Tibial nerve (tissue), 4 donors: ENCODE results near the gene COMMD2.

Source experiments
- CTCF ChIP-seq, 5 experiments: fragments of 200-600 bp in 3 of 5; fragments of 450-650 bp in 2 of 5; sonication (generic) in 3 of 5; IDR thresholded peaks; one replicate each; pipeline ENCODE4 v1.5.1; 2016 to 2019; ENCODE audit warnings: antibody characterized with exemption in 5 of 5, mild to moderate bottlenecking in 3 of 5, moderate library complexity in 2 of 5
- EP300 ChIP-seq, 2 donors: sonication (generic); formaldehyde crosslinking; IDR thresholded peaks; one replicate each; pipeline ENCODE4 v1.6.1; 2017; ENCODE audit warnings: antibody characterized with exemption in 2 of 2, mild to moderate bottlenecking in 1 of 2

- no peak for TF ChIP-seq CTCF (IDR thresholded peaks at IDR 0.05)
- TF ChIP-seq EP300 (IDR thresholded peaks at IDR 0.05), result no peak
Observed at GRCh38 chr3:149768704-149769103, 16.4 kb upstream of the COMMD2 start.
